GM12878 (cell line): ENCODE results near the gene AGAP1. TPM values are rescaled to one million over a fixed set of nuclear protein-coding genes. Genes with fewer than 3 reads are reported as not detected.

Experiments used
- ATAC-seq: fragments of 200-7000 bp; cut with Tn5 transposase; 3 replicates; pipeline ENCODE4 v1.9.1; 2020; ENCODE audit warnings: mild to moderate bottlenecking, moderate library complexity
- BruUV-seq: library from RNA; stranded (reverse); fragments of 400-500 nt; replicated peaks from 2 replicates; lab custom pipeline; 2021; lab: Mats Ljungman, UMichigan
- CTCF ChIA-PET: fragments of 300-600 bp; sonication (Branson Sonifier 250); formaldehyde crosslinking; extraction: SDS; loops from one replicate; lab custom pipeline; 2021; ENCODE audit warnings: inconsistent platforms; lab: Yijun Ruan, JAX
- POLR2A ChIA-PET: fragments of 350-600 bp; formaldehyde crosslinking; extraction: SDS; loops from one replicate; lab custom pipeline; 2021; ENCODE audit warnings: inconsistent platforms; lab: Charles Lee
- RAD21 ChIA-PET: fragments of 300-600 bp; sonication (Branson Sonifier 250); formaldehyde crosslinking; loops from one replicate; lab custom pipeline; 2023; ENCODE audit warnings: antibody characterized with exemption; ENCODE audit not compliant: unreplicated experiment; lab: Charles Lee
- SMC1A ChIA-PET: fragments of 300-600 bp; sonication (Branson Sonifier 250); formaldehyde crosslinking; loops from one replicate; lab custom pipeline; 2023; ENCODE audit not compliant: unreplicated experiment, uncharacterized antibody; lab: Charles Lee
- DNase-seq: peaks from one replicate; pipeline ENCODE4 v3.0.0-alpha.2; 2011; ENCODE audit warnings: low read depth, low spot score
- FAIRE-seq: peaks from 3 replicates; lab custom pipeline; 2011; peaks lifted over from hg19 to GRCh38; lab: Jason Lieb, UNC
- H2AFZ ChIP-seq: 2 replicates; pipeline ENCODE4 v1.6.0; 2011; ENCODE audit warnings: low read depth, low read length, control low read depth; ENCODE audit not compliant: control insufficient read depth
- H3K27ac ChIP-seq: 2 replicates; pipeline ENCODE4 v1.5.1; 2011; ENCODE audit warnings: control low read depth; ENCODE audit not compliant: control insufficient read depth, insufficient read depth
- H3K27me3 ChIP-seq, 2 experiments: replicated peaks in 1 of 2; 2 replicates each; pipeline versions ENCODE4 v1.6.0 to v1.6.1; 2011; ENCODE audit warnings: low read length in 1 of 2; ENCODE audit not compliant: control insufficient read depth in 2 of 2, insufficient read depth in 2 of 2
- H3K36me3 ChIP-seq, 2 experiments: 2 replicates each; pipeline ENCODE4 v1.5.1; 2011; ENCODE audit warnings: low read length in 1 of 2; ENCODE audit not compliant: control insufficient read depth in 2 of 2, insufficient read depth in 2 of 2
- H3K4me1 ChIP-seq: 2 replicates; pipeline ENCODE4 v1.6.1; 2011; ENCODE audit warnings: mild to moderate bottlenecking, low read length, moderate library complexity, mixed read lengths; ENCODE audit not compliant: control insufficient read depth, insufficient read depth
- H3K4me2 ChIP-seq: 2 replicates; pipeline ENCODE4 v1.6.0; 2011; ENCODE audit warnings: control low read depth; ENCODE audit not compliant: control insufficient read depth, insufficient read depth
- H3K4me3 ChIP-seq: fragments of 200-600 bp; sonication (generic); 2 replicates; pipeline ENCODE4 v1.5.1; 2016
- H3K79me2 ChIP-seq: 2 replicates; pipeline ENCODE4 v1.6.0; 2011; ENCODE audit warnings: low read length; ENCODE audit not compliant: control insufficient read depth, insufficient read depth
- H3K9ac ChIP-seq: 2 replicates; pipeline ENCODE4 v1.8.0; 2011; ENCODE audit warnings: low read length, control low read depth, mixed read lengths; ENCODE audit not compliant: control insufficient read depth, insufficient read depth
- H3K9me3 ChIP-seq: replicated peaks from 3 replicates; pipeline ENCODE4 v1.5.1; 2011; ENCODE audit warnings: mild to moderate bottlenecking, low read length; ENCODE audit not compliant: control insufficient read depth, insufficient read depth
- H4K20me1 ChIP-seq: 2 replicates; pipeline ENCODE4 v1.6.0; 2011; ENCODE audit not compliant: control insufficient read depth, insufficient read depth
- CHD2 ChIP-seq: IDR thresholded peaks from 2 replicates; pipeline ENCODE4 v1.6.1; 2011; ENCODE audit warnings: low read depth, low read length, improper control_type of control experiment, borderline replicate concordance
- GABPA ChIP-seq: IDR thresholded peaks from 2 replicates; pipeline ENCODE4 v1.6.1; 2014; ENCODE audit warnings: antibody characterized with exemption, low read depth, mild to moderate bottlenecking, inconsistent platforms
- IKZF2 ChIP-seq, 2 experiments: fragments of 450-650 bp; IDR thresholded peaks; 2 replicates each; pipeline ENCODE4 v1.6.1; 2017; ENCODE audit warnings: mild to moderate bottlenecking in 2 of 2, moderate library complexity in 2 of 2
- KLF5 ChIP-seq: fragments of 450-650 bp; IDR thresholded peaks from 2 replicates; pipeline ENCODE4 v1.6.1; 2014; ENCODE audit warnings: mild to moderate bottlenecking; ENCODE audit not compliant: partially characterized antibody
- MTA2 ChIP-seq: fragments of 450-650 bp; IDR thresholded peaks from 2 replicates; pipeline ENCODE4 v1.6.1; 2016; ENCODE audit warnings: low read depth, mild to moderate bottlenecking, moderate library complexity
- MXI1 ChIP-seq: fragments of 150-350 bp; IDR thresholded peaks from 2 replicates; pipeline ENCODE4 v1.6.1; 2011; ENCODE audit warnings: low read depth, mild to moderate bottlenecking, inconsistent platforms, low read length, improper control_type of control experiment
- NFYA ChIP-seq: IDR thresholded peaks from 2 replicates; pipeline ENCODE4 v1.6.1; 2011; ENCODE audit warnings: low read depth, mild to moderate bottlenecking, low read length, improper control_type of control experiment, borderline replicate concordance
- RUNX3 ChIP-seq: IDR thresholded peaks from 2 replicates; pipeline ENCODE4 v1.6.1; 2012; ENCODE audit warnings: low read length, inconsistent platforms
- SIX5 ChIP-seq: IDR thresholded peaks from 2 replicates; pipeline ENCODE4 v1.6.1; 2011; ENCODE audit warnings: mild to moderate bottlenecking, low read depth, low read length, moderate library complexity; ENCODE audit not compliant: severe bottlenecking
- SMC3 ChIP-seq: IDR thresholded peaks from 2 replicates; pipeline ENCODE4 v1.6.1; 2011; ENCODE audit warnings: low read length, improper control_type of control experiment, borderline replicate concordance
- WGBS: methylation state at CpG from one replicate; pipeline ENCODE4 v1.1.6; 2016; ENCODE audit warnings: low lambda C conversion rate; ENCODE audit not compliant: insufficient replicate concordance, insufficient coverage; ENCODE audit errors: missing lambda C conversion rate; 5-methylcytosine and 5-hydroxymethylcytosine counted together
- in situ Hi-C: fragments of 300-500 bp; cut with MboI; formaldehyde crosslinking; loops from 9 replicates; pipeline ENCODE4 v1.14.3; 2018; ENCODE audit warnings: mixed read lengths
- intact Hi-C: fragments of 100-400 bp; cut with micrococcal nuclease; formaldehyde crosslinking; loops from one replicate; pipeline ENCODE4 v1.14.2; 2022; ENCODE audit not compliant: unreplicated experiment
- polyA plus RNA-seq, 11 experiments: library from polyadenylated mRNA; depleted of rRNA in 4 of 11; unstranded in 6 of 11; stranded (reverse) in 5 of 11; fragments of >200 nt; fragmentation: Nextera tagmentation in 4 of 11; fragmentation: Illumina TruSeq in 1 of 11; extraction: Ambion mirVana in 4 of 11; extraction: Trizol in 1 of 11; gene quantifications; 1 replicate in 1 of 11; 2 replicates in 10 of 11; pipeline versions ENCODE4 v1.2.1 to v1.2.3, GENCODE V29; 2011 to 2016; ENCODE audit warnings: inconsistent platforms in 2 of 11, missing spikeins in 2 of 11, low read depth in 1 of 11
- total RNA-seq, 4 experiments: library from RNA; depleted of rRNA in 3 of 4; stranded (reverse); fragments of >200 nt in 3 of 4; fragmentation: Illumina TruSeq in 1 of 4; extraction: Trizol in 1 of 4; gene quantifications; 2 replicates each; pipeline versions ENCODE4 v1.2.1 to v1.2.3, GENCODE V29; 2013 to 2021
- TF ChIP-seq, protein P1 (sequence below): fragments of 450-650 bp; IDR thresholded peaks from 2 replicates; pipeline ENCODE4 v1.6.1; 2017; ENCODE audit warnings: mild to moderate bottlenecking, moderate library complexity
- TF ChIP-seq, protein P2 (sequence below): fragments of 450-650 bp; IDR thresholded peaks from 2 replicates; pipeline ENCODE4 v1.6.1; 2014; ENCODE audit warnings: mild to moderate bottlenecking
- TF ChIP-seq, protein P3 (sequence below): fragments of 450-650 bp; IDR thresholded peaks from 2 replicates; pipeline ENCODE4 v1.6.1; 2016; ENCODE audit warnings: mild to moderate bottlenecking

AGAP1 gene
- total and polyA plus RNA-seq, 10 of the 15 experiments (the other 5 are each of a cell fraction or from before 2014, with no cell fraction given) = 0.05 to 0.15 (median 0.06) TPM; not detected in 7

DNA sequence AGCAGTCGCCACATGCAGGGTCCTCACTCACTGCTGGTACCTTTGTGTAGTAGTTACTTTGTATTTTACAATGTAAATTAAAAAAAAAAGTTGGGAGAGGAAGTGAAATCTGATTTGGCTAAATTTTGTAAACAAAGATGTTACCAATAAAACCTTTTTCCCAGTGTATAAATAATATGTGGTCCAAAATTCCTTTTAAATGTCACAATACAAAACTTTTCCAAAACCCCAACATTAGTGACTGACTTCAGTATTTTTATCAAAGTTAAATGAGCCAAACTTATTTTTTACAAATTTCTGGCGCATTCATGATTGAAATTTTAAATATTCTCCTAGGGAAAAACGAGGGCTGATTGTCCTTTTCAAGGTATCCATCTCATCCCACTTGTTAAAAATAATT is 239.9 kb downstream of the AGAP1 start:
- Histone ChIP-seq H3K4me3 (no peak overlapping the region), H2AFZ (no peak overlapping the region), H3K79me2 (no peaks in the 10 kb centered on the region), H4K20me1 (no peaks in the 10 kb centered on the region), H3K4me2 (no peak overlapping the region), H3K27me3 (peaks cover 2% of the 10 kb centered on the region in 2 experiments; a peak in 2 of 4 replicates), H3K9ac (no peak overlapping the region), H3K4me1 (no peaks in the 10 kb centered on the region), H3K36me3 (no peaks in the 10 kb centered on the region), H3K27ac (no peak overlapping the region), H3K9me3 (no peaks in the 10 kb centered on the region)
- WGBS = 11% methylated on average over 3 of the region's 3 CpGs
- FAIRE-seq (no peak), ATAC-seq (no peak), DNase-seq (no peak)
- BruUV-seq = no TSS peak
- RAD21 ChIA-PET = no interaction called here
- intact Hi-C loops = no loop called here
- CTCF ChIA-PET = no interaction called here
- POLR2A ChIA-PET = interaction anchor here (0.6 kb wide), 1 partner anchor 37 kb away, joined by 3 read pairs; no protein-coding TSS in a partner anchor
- SMC1A ChIA-PET = no interaction called here
- TF ChIP-seq CHD2 = no peak
- TF ChIP-seq MTA2 = no peak
- TF ChIP-seq KLF5 = no peak
- no peak for TF ChIP-seq GABPA
- TF ChIP-seq SMC3 = no peak
- no peak for TF ChIP-seq RUNX3
- TF ChIP-seq, protein P1, sequence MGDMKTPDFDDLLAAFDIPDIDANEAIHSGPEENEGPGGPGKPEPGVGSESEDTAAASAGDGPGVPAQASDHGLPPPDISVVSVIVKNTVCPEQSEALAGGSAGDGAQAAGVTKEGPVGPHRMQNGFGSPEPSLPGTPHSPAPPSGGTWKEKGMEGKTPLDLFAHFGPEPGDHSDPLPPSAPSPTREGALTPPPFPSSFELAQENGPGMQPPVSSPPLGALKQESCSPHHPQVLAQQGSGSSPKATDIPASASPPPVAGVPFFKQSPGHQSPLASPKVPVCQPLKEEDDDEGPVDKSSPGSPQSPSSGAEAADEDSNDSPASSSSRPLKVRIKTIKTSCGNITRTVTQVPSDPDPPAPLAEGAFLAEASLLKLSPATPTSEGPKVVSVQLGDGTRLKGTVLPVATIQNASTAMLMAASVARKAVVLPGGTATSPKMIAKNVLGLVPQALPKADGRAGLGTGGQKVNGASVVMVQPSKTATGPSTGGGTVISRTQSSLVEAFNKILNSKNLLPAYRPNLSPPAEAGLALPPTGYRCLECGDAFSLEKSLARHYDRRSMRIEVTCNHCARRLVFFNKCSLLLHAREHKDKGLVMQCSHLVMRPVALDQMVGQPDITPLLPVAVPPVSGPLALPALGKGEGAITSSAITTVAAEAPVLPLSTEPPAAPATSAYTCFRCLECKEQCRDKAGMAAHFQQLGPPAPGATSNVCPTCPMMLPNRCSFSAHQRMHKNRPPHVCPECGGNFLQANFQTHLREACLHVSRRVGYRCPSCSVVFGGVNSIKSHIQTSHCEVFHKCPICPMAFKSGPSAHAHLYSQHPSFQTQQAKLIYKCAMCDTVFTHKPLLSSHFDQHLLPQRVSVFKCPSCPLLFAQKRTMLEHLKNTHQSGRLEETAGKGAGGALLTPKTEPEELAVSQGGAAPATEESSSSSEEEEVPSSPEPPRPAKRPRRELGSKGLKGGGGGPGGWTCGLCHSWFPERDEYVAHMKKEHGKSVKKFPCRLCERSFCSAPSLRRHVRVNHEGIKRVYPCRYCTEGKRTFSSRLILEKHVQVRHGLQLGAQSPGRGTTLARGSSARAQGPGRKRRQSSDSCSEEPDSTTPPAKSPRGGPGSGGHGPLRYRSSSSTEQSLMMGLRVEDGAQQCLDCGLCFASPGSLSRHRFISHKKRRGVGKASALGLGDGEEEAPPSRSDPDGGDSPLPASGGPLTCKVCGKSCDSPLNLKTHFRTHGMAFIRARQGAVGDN = no peak
- no peak for TF ChIP-seq MXI1
- TF ChIP-seq, protein P2, sequence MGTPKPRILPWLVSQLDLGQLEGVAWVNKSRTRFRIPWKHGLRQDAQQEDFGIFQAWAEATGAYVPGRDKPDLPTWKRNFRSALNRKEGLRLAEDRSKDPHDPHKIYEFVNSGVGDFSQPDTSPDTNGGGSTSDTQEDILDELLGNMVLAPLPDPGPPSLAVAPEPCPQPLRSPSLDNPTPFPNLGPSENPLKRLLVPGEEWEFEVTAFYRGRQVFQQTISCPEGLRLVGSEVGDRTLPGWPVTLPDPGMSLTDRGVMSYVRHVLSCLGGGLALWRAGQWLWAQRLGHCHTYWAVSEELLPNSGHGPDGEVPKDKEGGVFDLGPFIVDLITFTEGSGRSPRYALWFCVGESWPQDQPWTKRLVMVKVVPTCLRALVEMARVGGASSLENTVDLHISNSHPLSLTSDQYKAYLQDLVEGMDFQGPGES = no peak
- no peak for TF ChIP-seq IKZF2 (IDR thresholded peaks at IDR 0.05)
- no peak for TF ChIP-seq SIX5
- TF ChIP-seq, protein P3, sequence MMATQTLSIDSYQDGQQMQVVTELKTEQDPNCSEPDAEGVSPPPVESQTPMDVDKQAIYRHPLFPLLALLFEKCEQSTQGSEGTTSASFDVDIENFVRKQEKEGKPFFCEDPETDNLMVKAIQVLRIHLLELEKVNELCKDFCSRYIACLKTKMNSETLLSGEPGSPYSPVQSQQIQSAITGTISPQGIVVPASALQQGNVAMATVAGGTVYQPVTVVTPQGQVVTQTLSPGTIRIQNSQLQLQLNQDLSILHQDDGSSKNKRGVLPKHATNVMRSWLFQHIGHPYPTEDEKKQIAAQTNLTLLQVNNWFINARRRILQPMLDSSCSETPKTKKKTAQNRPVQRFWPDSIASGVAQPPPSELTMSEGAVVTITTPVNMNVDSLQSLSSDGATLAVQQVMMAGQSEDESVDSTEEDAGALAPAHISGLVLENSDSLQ = no peak
- TF ChIP-seq NFYA = no peak
- in situ Hi-C loops = no loop called here
